HG02943 (cell line): ENCODE data around the gene CUX1.
"Not testable (repeated sequence)": the region's sequence is repeated elsewhere in the genome, so short reads cannot be mapped to it uniquely, and the experiment has no call there.

ENCODE experiments used
- ATAC-seq: cut with Tn5 transposase; IDR thresholded peaks from one replicate; pipeline ENCODE4 v1.9.1; 2021; ENCODE audit warnings: mild to moderate bottlenecking, low read depth, moderate library complexity; ENCODE audit not compliant: unreplicated experiment

Gene CUX1

GRCh38 chr7:101888564-101888963, 71.1 kb downstream of the CUX1 start:
- ATAC-seq, result not testable (repeated sequence)

- no peak for ATAC-seq
Measured at GRCh38 chr7:101890749-101891523, 73.5 kb downstream of the CUX1 start.

GRCh38 chr7:101891936-101892640, 74.7 kb downstream of the CUX1 start:
- no peak for ATAC-seq

- ATAC-seq, result no peak
Measured at GRCh38 chr7:101893341-101894082, 76.1 kb downstream of the CUX1 start.

- ATAC-seq, result no peak
Measured at GRCh38 chr7:101896316-101896715, 78.9 kb downstream of the CUX1 start.

GRCh38 chr7:101896941-101897340, 79.5 kb downstream of the CUX1 start:
- ATAC-seq, result no peak

- ATAC-seq, result no peak
Measured at GRCh38 chr7:101898106-101898505, 80.7 kb downstream of the CUX1 start.

GRCh38 chr7:101899616-101900015, 82.2 kb downstream of the CUX1 start:
- ATAC-seq, result no peak

GRCh38 chr7:101900103-101900502, 82.7 kb downstream of the CUX1 start:
- ATAC-seq, result no peak

GRCh38 chr7:101901661-101902491, 84.5 kb downstream of the CUX1 start:
- no peak for ATAC-seq

- ATAC-seq, result no peak
Measured at GRCh38 chr7:101902680-101903514, 85.5 kb downstream of the CUX1 start.

- no peak for ATAC-seq
Measured at GRCh38 chr7:101903515-101903868, 86.1 kb downstream of the CUX1 start.

- no peak for ATAC-seq
Measured at GRCh38 chr7:101904019-101904418, 86.6 kb downstream of the CUX1 start.

GRCh38 chr7:101905203-101905865, 87.9 kb downstream of the CUX1 start:
- ATAC-seq, result no peak

- ATAC-seq, result no peak
Measured at GRCh38 chr7:101906291-101907240, 89.1 kb downstream of the CUX1 start.

GRCh38 chr7:101910991-101911799, 93.8 kb downstream of the CUX1 start:
- no peak for ATAC-seq
